Renal pelvis (tissue), 4 donors: ENCODE results near the gene CCDC57. TPM values are rescaled to one million over a fixed set of nuclear protein-coding genes. Genes with fewer than 3 reads are reported as not detected.

Source experiments
- DNase-seq: peaks from one replicate; pipeline ENCODE4 v3.0.0-alpha.2; 2013
- polyA plus RNA-seq, 3 donors: library from polyadenylated mRNA; unstranded; fragments of 120-200 nt; gene quantifications; one replicate each; pipeline ENCODE4 v1.2.1, GENCODE V29; 2013; ENCODE audit not compliant: insufficient read length in 3 of 3

The CCDC57 gene
- polyA plus RNA-seq, 3 donors: 50.9 to 98.3 (median 89.0) TPM

DNA sequence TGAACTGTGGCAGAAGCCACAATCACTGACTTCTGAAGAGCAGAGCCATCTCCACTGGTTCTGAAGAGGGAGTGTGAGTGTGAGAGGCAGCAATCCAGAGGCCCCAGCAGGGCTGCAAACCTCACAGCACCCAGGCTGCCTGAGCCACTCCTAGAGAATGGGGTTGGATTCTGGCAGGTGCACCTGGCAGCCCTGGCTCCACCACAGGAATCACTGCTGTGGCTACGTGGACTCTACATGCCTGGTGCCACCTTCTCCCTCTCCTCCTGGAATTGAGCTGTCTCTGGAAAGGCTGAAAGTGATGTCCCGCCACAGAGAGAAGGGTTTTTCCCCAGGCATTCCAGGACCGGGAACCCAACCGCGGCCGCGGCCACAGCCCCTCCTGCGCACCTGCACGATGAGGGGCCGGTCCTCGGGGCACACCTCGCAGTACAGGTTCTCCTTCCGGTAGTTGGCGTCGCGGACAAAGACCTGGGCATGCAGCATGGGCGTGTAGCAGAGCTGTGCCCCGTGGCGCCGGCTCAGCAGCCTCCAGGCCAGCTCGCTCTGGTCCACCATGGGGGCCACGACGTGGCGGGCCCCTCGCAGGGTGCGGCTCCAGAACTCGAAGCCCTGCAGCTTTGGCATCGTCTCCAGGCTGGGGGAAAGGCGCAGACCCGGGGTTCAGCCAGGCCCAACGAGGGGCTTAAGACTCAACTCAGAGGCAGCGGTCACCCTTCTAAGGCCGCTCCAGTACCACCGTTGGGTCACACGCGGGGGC is 148.0 kb downstream of the CCDC57 start:
- no peak for DNase-seq

DNA sequence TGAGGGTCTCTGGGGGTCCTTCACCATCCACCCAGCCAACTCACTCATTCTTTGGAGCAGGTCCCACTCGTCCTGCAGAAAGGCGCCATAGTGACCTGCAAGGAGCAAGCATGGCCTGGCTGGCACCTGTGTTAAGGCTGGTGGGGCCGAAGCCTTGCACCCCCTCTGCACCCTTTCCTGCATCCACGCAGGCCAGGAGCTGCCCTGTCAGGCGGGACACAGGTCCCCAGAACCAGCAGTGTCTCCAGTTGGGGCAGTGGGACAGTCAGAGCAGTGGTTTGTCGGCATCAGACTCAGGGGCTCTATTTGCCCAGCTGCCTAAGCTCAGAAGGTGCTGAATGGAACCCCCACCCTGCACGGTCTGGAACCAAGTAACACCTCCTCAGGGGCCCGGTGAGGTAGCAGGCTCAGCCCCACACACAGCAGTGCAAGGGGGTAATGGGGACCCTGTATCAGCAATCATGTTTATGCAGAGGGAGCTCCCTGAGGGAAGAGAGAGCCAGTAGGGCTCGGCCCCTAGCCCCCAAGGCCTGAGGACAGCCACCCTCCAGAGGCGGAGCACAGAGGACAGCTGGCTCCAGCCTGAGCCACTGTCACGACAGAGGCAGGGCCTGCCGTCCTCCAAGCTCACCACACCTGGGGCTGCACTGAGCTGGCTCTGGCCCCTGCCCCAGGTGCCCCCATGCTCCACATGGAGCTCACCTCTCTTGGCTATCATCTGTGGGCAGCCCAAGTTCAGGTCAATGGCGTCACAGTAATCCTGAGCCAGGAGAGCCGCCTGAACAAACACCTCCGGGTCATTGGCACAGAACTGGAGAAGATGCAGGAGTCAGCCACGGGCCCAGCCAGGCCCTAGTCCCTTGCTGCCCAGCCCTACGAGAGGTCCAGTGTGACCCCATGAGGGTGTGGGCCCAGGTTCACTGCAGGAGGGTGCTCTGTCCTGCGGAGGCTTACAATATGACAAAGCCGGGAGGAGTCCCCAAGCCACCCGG is 148.9 kb downstream of the CCDC57 start:
- DNase-seq: no peak

DNA sequence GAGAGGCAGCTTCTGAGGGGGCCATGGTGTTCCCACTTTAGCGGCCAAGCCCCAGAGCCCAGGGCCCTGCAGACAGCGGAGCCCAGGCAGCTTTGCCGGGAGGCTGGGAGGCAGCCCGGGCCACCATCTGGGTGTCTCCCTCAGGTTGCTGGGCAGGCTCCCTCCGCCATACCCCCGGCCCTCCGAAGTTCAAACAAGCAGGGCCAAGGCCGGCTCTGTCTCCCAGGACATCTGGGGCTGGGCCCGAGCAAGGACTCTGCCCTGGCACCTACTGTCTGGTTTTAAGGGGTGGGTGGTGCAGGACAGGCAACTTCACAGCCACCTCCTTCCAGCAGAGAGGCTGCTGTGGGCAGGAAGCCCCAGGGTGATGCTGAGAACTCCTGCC is 149.7 kb downstream of the CCDC57 start:
- DNase-seq: no peak

DNA sequence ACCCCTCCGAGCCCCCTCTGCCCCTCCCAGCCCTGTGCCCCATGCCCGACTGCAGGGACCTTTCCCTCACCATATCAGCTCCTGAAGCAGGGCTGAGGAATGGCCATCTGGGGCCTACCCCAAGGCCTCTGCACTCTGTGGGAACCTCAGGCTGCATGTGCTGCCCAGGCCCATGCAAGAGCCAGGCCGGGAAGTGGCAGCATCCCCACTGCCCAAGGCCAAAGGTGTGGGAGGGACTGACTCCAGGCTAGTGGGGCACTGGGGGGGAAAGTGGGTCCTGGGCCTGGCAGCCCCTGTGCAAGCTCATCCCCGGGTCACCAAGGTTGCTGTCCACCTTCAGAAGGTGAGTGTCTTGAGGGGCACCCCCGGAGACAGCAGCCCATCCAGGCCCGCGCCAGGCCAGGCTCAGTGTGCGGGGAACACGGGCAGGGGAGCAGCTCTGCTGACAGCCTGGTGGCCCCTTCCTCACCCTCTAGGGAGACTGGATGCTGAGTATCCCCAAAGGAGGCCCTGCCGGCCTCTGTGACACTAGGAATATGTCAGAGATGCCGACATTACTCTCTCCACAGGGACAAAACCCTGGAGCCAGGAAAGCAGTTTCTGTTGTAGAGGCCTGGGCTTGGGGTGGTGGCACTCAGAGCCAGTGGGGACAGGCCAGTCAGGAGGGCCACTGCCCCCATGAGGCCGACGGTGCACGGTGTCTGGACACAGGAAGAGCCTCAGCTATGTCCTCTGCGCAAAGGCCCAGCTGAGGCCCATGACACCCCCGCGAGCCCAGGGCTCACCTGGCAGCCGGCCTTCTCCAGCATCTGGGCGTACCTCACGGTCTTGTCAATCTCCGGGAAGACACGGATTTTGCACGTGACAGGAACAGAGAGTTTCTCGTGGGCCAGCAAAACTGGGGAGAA is 150.3 kb downstream of the CCDC57 start:
- DNase-seq: no peak

DNA sequence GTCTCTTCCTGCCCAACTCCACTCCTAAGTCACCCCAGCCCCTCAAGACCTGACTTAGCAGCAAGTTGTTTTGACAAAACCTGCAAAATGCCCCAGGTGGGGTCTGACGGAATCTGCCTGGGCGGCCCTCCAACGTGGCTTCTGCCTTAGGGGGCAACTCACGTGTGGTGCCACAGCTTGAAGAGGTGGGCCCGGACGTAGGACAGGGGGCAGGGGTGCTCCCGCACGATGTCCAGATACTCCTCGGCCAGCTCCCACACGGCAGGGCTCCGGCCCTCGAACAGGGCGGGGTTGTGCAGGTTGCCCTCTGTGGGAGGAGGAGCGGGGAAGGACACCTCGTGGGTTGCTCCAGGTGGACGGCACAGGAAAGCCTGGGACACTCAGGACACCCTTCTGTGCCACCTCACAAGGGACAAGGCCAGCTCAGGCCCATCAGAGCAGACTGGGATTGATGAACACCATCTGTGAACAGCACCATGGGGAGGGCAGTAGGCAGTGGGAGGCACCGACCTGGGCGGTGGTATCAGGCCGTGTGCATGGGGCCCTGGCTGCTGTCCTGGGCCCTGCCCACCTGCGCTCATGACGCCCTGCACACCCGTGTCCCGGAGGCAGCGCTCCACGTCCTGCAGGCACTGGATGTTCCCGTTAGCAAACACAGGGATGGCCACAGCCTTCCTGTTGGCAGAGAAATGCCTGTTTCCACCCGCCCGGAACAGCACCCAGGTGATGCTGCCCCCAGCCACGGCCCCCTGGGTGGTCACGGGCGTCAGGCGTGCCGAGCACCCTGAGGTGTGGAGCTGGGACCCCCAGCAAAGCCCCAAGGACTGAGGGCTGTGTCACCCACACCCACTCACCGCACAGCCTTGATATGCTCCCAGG is 151.4 kb downstream of the CCDC57 start:
- DNase-seq: no peak

DNA sequence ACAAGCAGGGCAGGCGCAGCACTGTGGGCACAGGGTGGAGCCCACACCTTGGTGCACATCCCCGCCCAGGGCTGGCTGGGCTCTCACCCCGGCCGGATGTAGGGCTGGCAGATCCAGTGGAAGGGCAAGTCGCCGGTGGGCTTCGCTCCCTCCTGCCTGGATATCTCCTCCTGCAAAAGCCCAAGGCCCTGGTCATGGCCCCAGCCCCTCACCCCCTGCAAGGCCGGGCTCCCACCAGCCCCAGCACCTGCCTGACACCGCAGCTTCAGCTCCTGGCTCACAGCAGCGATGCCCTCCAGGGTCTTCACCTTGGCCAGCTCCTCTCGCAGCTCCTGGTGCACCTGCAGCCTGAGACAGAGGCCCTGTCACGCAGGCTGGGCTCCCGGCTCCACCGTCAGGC is 152.0 kb downstream of the CCDC57 start:
- DNase-seq: no peak

DNA sequence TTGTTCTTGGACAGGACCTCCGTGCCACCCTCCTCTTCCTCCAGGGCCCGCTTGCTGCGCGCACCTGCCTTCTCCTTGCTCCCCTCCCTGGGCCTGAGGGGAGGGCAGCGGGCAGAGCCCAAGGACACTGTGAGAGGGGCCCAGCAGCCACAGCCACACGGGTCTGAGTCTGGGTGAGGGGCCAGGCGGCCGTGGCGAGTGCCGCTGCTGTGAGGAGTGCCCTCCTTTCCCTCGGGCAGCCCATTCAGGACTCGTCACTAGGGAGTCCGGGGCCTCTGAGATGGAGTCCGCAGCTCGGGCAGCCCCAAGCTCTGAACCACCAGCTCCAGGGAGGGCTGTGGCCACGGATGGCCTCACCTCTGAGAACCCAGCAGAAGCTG is 152.7 kb downstream of the CCDC57 start:
- DNase-seq: no peak

DNA sequence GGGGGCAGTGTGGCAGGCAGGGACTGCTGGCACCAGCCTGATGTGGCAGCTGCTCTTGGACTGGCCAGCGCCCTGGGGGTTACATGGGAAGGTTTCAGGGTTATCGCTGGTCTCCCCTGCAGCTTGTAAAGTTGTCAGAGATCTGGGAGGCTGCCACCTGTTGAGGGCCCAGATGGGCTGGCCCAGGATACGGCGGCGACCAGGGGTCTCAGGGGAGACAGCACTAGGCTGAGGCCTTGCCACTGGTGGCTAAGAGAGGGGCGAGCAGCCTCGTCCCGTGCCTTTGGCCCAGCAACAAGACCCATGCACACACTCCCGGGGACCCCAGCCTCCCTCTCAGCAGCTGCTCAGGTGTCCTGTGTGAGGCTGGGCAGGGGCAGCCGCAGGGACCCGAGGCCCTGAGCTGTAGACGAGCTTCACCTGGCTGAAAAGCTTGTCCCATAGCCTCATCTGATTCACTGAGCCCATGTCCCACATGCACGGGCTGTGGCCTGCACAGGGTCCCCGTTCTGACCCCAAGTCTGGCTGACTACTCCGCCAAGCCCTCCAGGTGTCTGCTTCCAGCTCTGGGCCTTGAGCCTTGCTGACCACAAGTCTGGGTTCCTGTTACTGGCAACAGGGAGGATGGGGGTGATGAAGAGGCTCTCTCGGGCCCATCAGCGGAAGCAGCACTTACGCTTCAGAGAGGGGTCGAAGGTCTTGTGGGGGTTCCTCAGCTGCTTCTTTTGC is 153.2 kb downstream of the CCDC57 start:
- no peak for DNase-seq

DNA sequence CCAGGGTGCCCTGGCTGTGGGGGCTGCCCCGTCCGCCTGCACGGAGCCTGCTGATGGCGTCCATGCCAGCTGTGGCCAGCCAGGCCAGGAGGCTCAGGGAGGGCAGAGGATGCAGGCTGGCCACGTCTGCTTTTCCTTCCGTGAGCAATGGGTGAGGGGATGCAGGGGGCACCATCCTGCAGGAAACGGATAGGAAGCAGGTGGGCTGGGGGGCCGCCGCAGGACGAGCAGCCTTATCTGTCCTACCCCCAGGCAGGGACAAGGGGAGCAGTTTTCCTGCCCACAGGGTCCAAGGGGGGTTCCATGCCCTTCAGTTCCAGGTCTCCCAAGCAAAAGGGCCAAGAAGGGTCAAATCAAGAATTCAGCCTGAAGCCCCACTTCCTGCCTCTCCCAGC is 153.8 kb downstream of the CCDC57 start:
- DNase-seq: no peak

DNA sequence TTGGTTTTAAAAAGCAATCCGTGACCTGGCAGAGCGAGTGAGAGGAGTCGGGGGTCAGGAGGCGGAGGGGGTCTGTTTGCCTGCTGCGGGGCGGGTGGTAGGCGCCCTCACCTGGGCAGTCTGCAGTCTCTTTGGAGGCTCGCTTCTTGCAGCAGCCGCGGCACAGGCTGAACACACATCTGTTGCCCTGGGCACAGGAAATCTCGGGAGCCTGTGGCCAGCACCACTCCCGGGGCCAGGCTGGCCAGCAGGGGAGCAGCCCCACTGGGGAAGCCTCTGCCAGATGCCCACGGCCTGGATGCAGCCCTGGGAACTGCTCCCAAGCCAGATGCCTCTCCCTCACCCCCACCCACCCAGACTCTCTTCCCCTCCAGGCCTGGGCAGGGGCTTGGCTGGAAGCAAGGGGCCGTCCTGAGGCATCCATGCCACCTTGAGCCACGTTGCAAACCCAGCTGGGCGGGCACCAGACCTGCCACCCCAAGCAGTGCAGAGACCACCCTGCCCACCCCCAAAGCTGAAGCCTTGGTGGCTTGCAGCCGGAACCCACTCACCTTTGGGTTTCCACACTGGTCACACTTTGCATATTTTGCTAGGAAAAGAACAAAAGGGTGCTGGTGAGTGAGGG is 154.3 kb downstream of the CCDC57 start:
- no peak for DNase-seq

DNA sequence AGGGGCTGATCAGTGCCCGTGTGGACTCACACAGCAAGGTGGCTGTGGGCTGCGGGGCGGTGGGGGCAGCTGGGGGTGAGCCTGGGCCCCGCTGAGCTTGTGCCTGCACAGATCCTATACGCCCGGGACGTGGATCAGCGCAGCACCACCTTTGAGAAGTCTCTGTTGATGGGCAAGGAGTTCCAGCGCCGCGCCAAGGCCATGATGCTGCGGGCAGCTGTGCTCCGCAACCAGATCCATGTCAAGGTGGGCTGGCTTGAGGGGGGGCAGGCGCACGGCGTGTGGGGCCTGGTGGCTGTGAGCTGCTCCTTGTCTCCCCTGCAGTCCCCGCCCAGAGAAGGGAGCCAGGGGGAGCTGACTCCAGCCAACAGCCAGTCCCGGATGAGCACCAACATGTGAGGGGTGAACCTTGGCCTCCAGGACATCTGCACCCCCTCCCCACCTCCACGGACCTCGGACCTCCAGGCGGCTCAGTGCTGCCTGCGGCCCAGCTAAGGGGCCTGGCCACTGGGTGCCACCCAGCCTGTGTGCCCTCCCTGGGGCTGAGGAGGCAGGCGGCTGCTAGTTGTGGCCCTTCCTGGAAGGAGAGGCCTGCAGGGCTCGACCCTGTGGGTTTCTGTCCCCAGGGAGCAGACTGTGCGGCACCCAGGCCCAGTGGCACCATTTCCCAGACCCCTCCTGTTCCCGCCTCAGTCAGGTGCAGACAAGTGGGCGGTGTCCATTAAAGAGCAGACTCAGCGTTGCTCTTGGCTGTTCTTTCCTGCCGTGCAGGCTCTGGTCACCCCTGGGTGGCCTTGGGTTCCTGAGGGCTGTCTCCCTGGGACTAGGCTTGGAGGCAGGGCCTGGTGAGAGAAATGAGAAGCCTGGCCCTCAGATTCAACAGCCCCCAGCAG is 155.7 kb downstream of the CCDC57 start:
- no peak for DNase-seq

DNA sequence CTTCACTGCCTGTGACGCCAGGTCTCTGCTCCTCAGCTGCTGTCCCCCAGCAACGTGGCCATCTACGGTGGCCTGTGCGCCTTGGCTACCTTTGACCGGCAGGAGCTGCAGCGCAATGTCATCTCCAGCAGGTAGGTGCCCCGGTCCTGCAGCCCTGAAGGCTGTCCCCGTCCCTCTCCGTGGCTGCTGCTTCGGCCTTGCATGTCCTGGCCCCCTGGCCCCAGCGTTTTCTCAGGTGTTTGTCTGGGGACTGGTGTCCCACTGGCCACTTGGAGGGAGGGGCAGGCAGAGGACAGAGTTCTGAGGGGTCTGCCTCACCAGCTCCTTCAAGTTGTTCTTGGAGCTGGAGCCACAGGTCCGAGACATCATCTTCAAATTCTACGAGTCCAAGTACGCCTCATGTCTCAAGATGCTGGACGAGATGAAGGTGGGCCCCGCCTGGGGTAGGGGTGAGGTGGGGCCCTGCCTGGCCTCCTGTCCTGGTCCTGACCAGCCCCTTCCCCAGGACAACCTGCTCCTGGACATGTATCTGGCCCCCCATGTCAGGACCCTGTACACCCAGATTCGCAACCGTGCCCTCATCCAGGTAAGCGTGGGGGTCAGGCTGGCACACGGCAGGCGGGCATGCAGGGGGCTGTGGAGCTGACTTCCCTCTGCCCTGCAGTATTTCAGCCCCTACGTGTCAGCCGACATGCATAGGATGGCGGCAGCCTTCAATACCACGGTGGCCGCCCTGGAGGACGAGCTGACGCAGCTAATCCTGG is 156.5 kb downstream of the CCDC57 start:
- DNase-seq: no peak

DNA sequence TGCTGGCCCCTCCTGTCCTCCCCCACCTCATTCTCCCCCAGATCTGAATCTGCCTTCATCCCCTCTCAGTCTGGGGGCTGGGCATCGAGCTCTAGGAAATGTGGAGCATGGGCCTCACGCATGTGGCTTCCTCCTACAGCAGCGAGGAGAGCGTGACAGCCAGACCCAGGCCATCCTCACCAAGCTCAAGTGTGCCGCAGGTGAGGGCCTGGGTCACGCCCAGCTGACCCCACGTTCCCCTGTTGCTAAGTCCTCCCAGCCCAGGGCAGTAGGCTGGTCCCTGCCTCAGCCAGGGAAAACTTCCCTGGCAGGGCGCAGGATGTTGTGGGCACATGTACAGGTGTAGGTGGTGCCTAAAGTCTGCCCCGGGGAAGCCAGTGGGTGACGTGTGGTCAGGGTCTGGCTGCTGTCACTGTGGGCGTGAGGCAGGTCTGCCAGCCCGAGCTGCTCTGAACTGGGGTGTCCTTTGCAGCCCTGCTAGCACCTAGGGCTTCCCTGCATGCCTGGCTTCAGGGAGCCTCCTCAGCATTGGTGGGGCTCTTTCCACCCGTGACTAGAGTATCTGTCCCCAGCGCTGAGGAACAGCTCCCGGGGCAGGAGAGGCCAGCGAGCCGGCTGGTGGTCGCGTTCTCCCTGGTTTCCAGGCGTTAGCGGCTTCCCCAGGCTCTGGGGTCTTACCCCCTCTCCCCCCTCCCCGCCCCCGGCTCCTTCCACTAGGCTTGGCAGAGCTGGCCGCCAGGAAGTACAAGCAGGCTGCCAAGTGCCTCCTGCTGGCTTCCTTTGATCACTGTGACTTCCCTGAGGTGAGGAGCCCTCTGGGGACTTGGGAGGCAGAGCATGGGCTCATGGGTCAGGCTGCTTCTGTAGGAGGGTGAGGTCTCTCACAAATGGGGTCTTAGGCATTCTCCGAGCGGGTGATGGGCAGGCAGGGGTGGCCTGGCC is 157.3 kb downstream of the CCDC57 start:
- DNase-seq: no peak

DNA sequence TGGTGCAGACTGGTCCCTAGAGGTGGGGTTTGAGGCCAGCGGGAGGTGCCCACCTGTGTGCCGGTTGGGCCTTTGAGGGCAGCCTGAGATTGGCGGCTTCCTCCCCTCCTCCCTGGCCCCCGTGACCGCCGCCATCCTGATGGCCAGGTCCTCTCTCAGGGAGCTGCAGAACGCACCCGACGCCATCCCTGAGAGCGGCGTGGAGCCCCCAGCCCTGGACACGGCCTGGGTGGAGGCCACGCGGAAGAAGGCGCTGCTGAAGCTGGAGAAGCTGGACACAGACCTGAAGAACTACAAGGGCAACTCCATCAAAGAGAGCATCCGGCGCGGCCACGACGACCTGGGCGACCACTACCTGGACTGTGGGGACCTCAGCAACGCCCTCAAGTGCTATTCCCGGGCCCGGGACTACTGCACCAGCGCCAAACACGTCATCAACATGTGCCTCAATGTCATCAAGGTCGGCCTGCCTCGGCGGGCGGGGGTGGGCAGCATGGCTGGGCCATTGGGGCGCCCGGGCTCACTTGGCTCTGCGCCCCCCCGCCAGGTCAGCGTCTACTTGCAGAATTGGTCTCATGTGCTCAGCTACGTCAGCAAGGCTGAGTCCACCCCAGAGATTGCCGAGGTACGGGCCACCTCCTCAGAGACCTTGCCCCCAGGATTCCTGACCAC is 158.2 kb downstream of the CCDC57 start:
- DNase-seq: no peak

DNA sequence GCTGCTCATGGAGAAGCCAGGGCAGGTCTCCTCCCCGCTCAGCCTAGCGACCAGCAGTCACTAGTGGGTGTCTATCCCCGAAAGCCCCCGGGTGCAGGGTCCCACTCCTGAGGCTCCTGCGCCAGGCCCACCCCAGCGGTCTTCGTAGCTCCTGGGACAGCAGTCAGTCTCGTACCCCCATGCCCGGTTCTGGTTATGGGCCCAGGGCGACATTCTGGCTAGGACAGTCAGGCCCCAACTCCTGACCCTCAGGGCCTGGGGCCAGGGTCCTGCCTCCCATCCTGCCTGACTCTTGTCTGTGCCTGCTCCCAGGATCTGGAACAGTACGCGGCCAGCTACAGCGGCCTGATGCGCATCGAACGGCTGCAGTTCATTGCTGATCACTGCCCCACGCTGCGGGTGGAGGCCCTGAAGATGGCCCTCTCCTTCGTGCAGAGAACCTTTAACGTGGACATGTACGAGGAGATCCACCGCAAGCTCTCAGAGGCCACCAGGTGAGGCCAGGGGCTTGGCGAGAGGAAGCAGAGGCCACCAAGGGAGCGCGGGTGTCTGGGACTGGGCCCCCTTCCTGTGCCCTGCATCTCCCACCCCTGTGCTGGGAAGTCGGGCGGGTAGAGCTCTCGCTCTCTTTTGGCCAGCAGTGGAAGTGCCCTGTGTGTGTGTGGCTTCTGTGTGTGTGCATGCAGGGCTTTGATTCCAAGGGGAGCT is 158.9 kb downstream of the CCDC57 start:
- no peak for DNase-seq
